Stimulated activated naive CD8-positive, alpha-beta T cell treated with anti-CD3 and anti-CD28 coated beads, Interleukin-15, Interleukin-2, amounts not matched to agents 100 ng/mL and 50 ng/mL, for 24 hours (primary cell): Measurements from ENCODE around the gene MAGI1.

ENCODE experiments used
- H3K27ac Mint-ChIP-seq: one replicate; pipeline ENCODE4 v1.8.0; 2021; ENCODE audit warnings: mild to moderate bottlenecking, mixed read lengths
- H3K27me3 Mint-ChIP-seq: one replicate; pipeline ENCODE4 v1.8.0; 2021; ENCODE audit warnings: mixed read lengths
- H3K36me3 Mint-ChIP-seq: one replicate; pipeline ENCODE4 v1.8.0; 2021; ENCODE audit warnings: low read depth, mixed read lengths
- H3K4me1 Mint-ChIP-seq: one replicate; pipeline ENCODE4 v1.8.0; 2021; ENCODE audit warnings: low read depth, mixed read lengths
- H3K4me3 Mint-ChIP-seq: one replicate; pipeline ENCODE4 v1.8.0; 2021; ENCODE audit warnings: mild to moderate bottlenecking, mixed read lengths
- H3K9me3 Mint-ChIP-seq: one replicate; pipeline ENCODE4 v1.8.0; 2021; ENCODE audit warnings: mixed read lengths

MAGI1 gene

DNA sequence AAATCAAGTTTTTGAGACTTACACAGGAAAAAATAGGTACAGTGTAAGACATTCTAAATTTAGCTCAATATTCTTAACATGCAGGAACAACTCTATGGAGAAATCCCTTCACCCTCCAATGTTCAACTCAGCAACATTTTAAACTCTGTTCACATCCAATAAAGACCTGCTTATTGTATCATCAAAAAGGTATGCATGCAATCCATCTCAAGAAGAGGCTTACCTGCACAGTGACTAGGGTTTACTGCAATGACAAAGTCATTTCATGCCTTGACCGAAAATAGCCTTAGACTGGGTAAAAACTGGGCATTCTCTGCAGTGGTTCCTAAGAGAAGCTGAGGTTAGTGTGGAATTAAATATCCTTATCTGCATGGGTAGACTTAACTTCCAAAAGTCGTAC, 80.5 kb downstream of the MAGI1 start:
- Mint-ChIP-seq H3K27me3 (no peaks in the 10 kb centered on the region), H3K4me3 (no peak overlapping the region), H3K27ac (no peak overlapping the region), H3K4me1 (no peaks in the 10 kb centered on the region), H3K36me3 (no peaks in the 10 kb centered on the region), H3K9me3 (no peaks in the 10 kb centered on the region)

GRCh38 chr3:65955792-65956477, 82.8 kb downstream of the MAGI1 start:
- no peak overlapping the region for H3K4me3 Mint-ChIP-seq
- no peak overlapping the region for H3K27ac Mint-ChIP-seq
- H3K27me3 Mint-ChIP-seq: peaks cover 5% of the 10 kb centered on the region
- no peaks in the 10 kb centered on the region for H3K9me3 Mint-ChIP-seq
- H3K36me3 Mint-ChIP-seq: no peaks in the 10 kb centered on the region
- H3K4me1 Mint-ChIP-seq: peaks cover 5% of the 10 kb centered on the region

GRCh38 chr3:65953881-65954733, 84.6 kb downstream of the MAGI1 start:
- Mint-ChIP-seq H3K4me3 (no peak overlapping the region), H3K9me3 (no peaks in the 10 kb centered on the region), H3K4me1 (peaks cover 5% of the 10 kb centered on the region), H3K27ac (no peak overlapping the region), H3K27me3 (peaks cover 5% of the 10 kb centered on the region), H3K36me3 (no peaks in the 10 kb centered on the region)

DNA sequence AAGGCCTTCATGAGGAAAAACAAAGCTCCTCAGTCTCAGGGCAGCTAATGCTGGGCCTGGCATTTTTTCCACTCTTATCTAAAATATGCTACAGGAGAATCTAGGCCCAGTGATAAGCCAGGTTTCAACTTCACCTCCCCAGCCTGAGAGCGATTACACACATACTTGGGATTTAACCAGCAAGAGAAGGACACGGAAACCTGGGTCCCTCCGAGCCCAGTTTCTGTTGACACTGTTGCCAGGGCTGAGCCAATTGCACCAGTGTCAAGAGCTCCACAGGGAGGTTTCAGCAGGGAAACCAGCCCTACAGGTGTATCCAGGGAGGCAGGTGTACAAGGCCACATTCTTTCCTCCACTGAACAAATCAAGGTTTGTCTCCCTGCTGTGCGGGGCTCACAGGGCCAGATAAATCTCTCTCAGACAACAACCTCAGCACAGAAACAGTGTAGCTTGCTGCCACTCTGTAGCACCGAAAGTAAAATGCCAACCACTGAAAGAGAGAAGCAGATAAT, 85.4 kb downstream of the MAGI1 start:
- Mint-ChIP-seq H3K36me3 (no peaks in the 10 kb centered on the region), H3K27ac (no peak overlapping the region), H3K27me3 (peaks cover 6% of the 10 kb centered on the region), H3K9me3 (no peaks in the 10 kb centered on the region), H3K4me1 (peaks cover 5% of the 10 kb centered on the region), H3K4me3 (no peak overlapping the region)

- peaks cover 5% of the 10 kb centered on the region for H3K4me1 Mint-ChIP-seq
- H3K36me3 Mint-ChIP-seq: no peaks in the 10 kb centered on the region
- H3K9me3 Mint-ChIP-seq: no peaks in the 10 kb centered on the region
- no peak overlapping the region for H3K27ac Mint-ChIP-seq
- H3K4me3 Mint-ChIP-seq: no peak overlapping the region
- peaks cover 8% of the 10 kb centered on the region for H3K27me3 Mint-ChIP-seq
These were observed 85.9 kb downstream of the MAGI1 start for GRCh38 chr3:65952842-65953241.

GRCh38 chr3:65951836-65952505, 86.7 kb downstream of the MAGI1 start:
- H3K9me3 Mint-ChIP-seq: no peaks in the 10 kb centered on the region
- H3K4me3 Mint-ChIP-seq: no peak overlapping the region
- H3K4me1 Mint-ChIP-seq: peaks cover 5% of the 10 kb centered on the region
- peaks cover 8% of the 10 kb centered on the region for H3K27me3 Mint-ChIP-seq
- H3K36me3 Mint-ChIP-seq: no peaks in the 10 kb centered on the region
- H3K27ac Mint-ChIP-seq: no peak overlapping the region

GRCh38 chr3:65950340-65951326, 88.1 kb downstream of the MAGI1 start:
- H3K27me3 Mint-ChIP-seq: peaks cover 8% of the 10 kb centered on the region
- no peaks in the 10 kb centered on the region for H3K36me3 Mint-ChIP-seq
- no peak overlapping the region for H3K27ac Mint-ChIP-seq
- H3K4me1 Mint-ChIP-seq: peaks cover 5% of the 10 kb centered on the region
- no peak overlapping the region for H3K4me3 Mint-ChIP-seq
- no peaks in the 10 kb centered on the region for H3K9me3 Mint-ChIP-seq

DNA sequence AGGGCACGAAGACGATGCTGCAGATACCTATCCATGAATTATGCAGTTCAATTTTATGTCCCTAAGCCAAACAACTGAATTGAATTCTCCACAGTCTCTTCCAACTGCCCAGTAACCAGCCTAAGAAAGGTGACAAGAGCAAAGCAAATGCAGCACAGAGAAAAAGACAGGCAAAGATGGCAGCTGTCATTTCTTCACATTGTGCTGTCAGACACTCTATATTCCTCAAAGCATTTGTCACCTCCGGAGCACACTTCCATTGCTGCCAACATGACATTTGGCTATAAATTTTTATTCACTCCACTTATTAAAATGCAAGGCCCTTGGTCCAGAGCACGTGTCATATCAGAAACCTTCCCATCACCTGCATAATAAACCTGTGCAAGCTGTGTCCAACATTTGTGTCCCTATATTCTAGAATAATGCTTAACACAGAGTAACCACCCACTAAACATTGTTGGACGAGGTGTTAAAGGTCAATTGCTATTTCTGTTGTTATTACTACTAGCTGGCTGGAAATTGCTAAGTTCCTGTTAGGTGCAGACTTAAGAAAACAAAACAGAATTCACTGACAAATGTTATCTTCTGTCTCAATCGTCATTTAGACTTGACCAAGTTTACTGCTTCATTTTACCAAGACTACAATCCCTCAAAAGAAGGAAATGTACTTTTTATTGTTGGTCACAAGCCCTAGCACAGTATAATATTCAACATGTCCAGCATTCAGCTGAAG, 89.7 kb downstream of the MAGI1 start:
- Mint-ChIP-seq H3K36me3 (no peaks in the 10 kb centered on the region), H3K27ac (no peak overlapping the region), H3K27me3 (peaks cover 8% of the 10 kb centered on the region), H3K4me3 (no peak overlapping the region), H3K4me1 (peaks cover 5% of the 10 kb centered on the region), H3K9me3 (no peaks in the 10 kb centered on the region)

- Mint-ChIP-seq H3K4me1 (no peaks in the 10 kb centered on the region), H3K27ac (no peak overlapping the region), H3K9me3 (no peaks in the 10 kb centered on the region), H3K27me3 (peaks cover 3% of the 10 kb centered on the region), H3K4me3 (no peak overlapping the region), H3K36me3 (no peaks in the 10 kb centered on the region)
These were observed 92.3 kb downstream of the MAGI1 start for GRCh38 chr3:65946438-65946837.

- Mint-ChIP-seq H3K27ac (no peak overlapping the region), H3K36me3 (no peaks in the 10 kb centered on the region), H3K27me3 (peaks cover 3% of the 10 kb centered on the region), H3K9me3 (no peaks in the 10 kb centered on the region), H3K4me1 (no peaks in the 10 kb centered on the region), H3K4me3 (no peak overlapping the region)
These were observed 92.8 kb downstream of the MAGI1 start for GRCh38 chr3:65945953-65946352.

- Mint-ChIP-seq H3K9me3 (no peaks in the 10 kb centered on the region), H3K4me3 (no peak overlapping the region), H3K27me3 (peaks cover 5% of the 10 kb centered on the region), H3K4me1 (no peaks in the 10 kb centered on the region), H3K36me3 (no peaks in the 10 kb centered on the region), H3K27ac (no peak overlapping the region)
These were observed 93.2 kb downstream of the MAGI1 start for GRCh38 chr3:65945480-65945879.

GRCh38 chr3:65944252-65944651, 94.5 kb downstream of the MAGI1 start:
- Mint-ChIP-seq H3K4me1 (no peaks in the 10 kb centered on the region), H3K36me3 (no peaks in the 10 kb centered on the region), H3K4me3 (no peak overlapping the region), H3K9me3 (no peaks in the 10 kb centered on the region), H3K27me3 (peaks cover 10% of the 10 kb centered on the region), H3K27ac (no peak overlapping the region)

GRCh38 chr3:65939801-65940246, 98.9 kb downstream of the MAGI1 start:
- no peak overlapping the region for H3K4me3 Mint-ChIP-seq
- H3K36me3 Mint-ChIP-seq: no peaks in the 10 kb centered on the region
- no peak overlapping the region for H3K27ac Mint-ChIP-seq
- peaks cover 7% of the 10 kb centered on the region for H3K27me3 Mint-ChIP-seq
- no peaks in the 10 kb centered on the region for H3K9me3 Mint-ChIP-seq
- no peaks in the 10 kb centered on the region for H3K4me1 Mint-ChIP-seq
